Breast epithelium (tissue), 4 donors: Measurements from ENCODE around the gene FRMD4A. TPM values are rescaled to one million over a fixed set of nuclear protein-coding genes. Genes with fewer than 3 reads are reported as not detected.
"Not testable (repeated sequence)": the region's sequence is repeated elsewhere in the genome, so short reads cannot be mapped to it uniquely, and the experiment has no call there.

Source experiments
- DNase-seq, 2 donors: peaks; one replicate each; pipeline ENCODE4 v3.0.0-alpha.2; 2019; ENCODE audit warnings: low spot score in 2 of 2
- H3K27ac ChIP-seq, 2 donors: fragments of 200-600 bp; sonication (generic) in 1 of 2; one replicate each; pipeline ENCODE4 v1.5.1; 2016 to 2019; ENCODE audit warnings: mild to moderate bottlenecking in 1 of 2
- H3K27me3 ChIP-seq, 2 donors: fragments of 200-600 bp; sonication (generic) in 1 of 2; one replicate each; pipeline versions ENCODE4 v1.5.1 to v1.6.0; 2017 to 2019; ENCODE audit warnings: control low read depth in 1 of 2, mild to moderate bottlenecking in 1 of 2
- H3K36me3 ChIP-seq: fragments of 200-600 bp; one replicate; pipeline ENCODE4 v1.5.1; 2019
- H3K4me1 ChIP-seq, 2 donors: fragments of 200-600 bp; sonication (generic); one replicate each; pipeline ENCODE4 v1.5.1; 2016 to 2019; ENCODE audit warnings: control low read depth in 1 of 2
- H3K4me3 ChIP-seq, 3 donors: fragments of 200-600 bp; sonication (generic); 1 replicate in 2 of 3; 2 replicates in 1 of 3; pipeline ENCODE4 v1.5.1; 2016 to 2019; ENCODE audit warnings: mild to moderate bottlenecking in 3 of 3, moderate library complexity in 2 of 3
- H3K9me3 ChIP-seq, 2 donors: fragments of 200-600 bp; sonication (generic) in 1 of 2; one replicate each; pipeline ENCODE4 v1.5.1; 2016 to 2019; ENCODE audit warnings: control low read depth in 1 of 2
- POLR2A ChIP-seq: fragments of 450-650 bp; IDR thresholded peaks from one replicate; pipeline ENCODE4 v1.6.1; 2016; ENCODE audit warnings: antibody characterized with exemption, mild to moderate bottlenecking, moderate library complexity
- POLR2AphosphoS5 ChIP-seq, 3 donors: sonication (generic); formaldehyde crosslinking; IDR thresholded peaks; one replicate each; pipeline ENCODE4 v1.6.1; 2017; ENCODE audit warnings: antibody characterized with exemption in 3 of 3
- intact Hi-C: fragments of 100-400 bp; cut with DNase I; formaldehyde crosslinking; loops from one replicate; pipeline ENCODE4 v1.15.1; 2023; ENCODE audit warnings: low total_unique reads
- total RNA-seq, 3 donors: library from RNA; depleted of rRNA; stranded (reverse); fragments of >200 nt; gene quantifications; one replicate each; pipeline ENCODE4 v1.1.0, GENCODE V29; 2016
- TF ChIP-seq, protein P1 (sequence below), 3 donors: fragments of 450-650 bp; IDR thresholded peaks; one replicate each; pipeline ENCODE4 v1.5.1; 2016 to 2017; ENCODE audit warnings: antibody characterized with exemption in 3 of 3, mild to moderate bottlenecking in 3 of 3, moderate library complexity in 3 of 3

The FRMD4A gene
- total RNA-seq, 3 donors from 2014 or later = 27.5 to 107 (median 34.4) TPM

GRCh38 chr10:14244801-14245211 is 85.9 kb downstream of the FRMD4A start:
- intact Hi-C loops = no loop called here
- Histone ChIP-seq H3K27ac (no peak overlapping the region), H3K9me3 (no peaks in the 10 kb centered on the region), H3K36me3 (no peaks in the 10 kb centered on the region), H3K27me3 (no peaks in the 10 kb centered on the region), H3K4me1 (no peaks in the 10 kb centered on the region), H3K4me3 (no peak overlapping the region)
- no peak for DNase-seq
- TF ChIP-seq, protein P1, sequence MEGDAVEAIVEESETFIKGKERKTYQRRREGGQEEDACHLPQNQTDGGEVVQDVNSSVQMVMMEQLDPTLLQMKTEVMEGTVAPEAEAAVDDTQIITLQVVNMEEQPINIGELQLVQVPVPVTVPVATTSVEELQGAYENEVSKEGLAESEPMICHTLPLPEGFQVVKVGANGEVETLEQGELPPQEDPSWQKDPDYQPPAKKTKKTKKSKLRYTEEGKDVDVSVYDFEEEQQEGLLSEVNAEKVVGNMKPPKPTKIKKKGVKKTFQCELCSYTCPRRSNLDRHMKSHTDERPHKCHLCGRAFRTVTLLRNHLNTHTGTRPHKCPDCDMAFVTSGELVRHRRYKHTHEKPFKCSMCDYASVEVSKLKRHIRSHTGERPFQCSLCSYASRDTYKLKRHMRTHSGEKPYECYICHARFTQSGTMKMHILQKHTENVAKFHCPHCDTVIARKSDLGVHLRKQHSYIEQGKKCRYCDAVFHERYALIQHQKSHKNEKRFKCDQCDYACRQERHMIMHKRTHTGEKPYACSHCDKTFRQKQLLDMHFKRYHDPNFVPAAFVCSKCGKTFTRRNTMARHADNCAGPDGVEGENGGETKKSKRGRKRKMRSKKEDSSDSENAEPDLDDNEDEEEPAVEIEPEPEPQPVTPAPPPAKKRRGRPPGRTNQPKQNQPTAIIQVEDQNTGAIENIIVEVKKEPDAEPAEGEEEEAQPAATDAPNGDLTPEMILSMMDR (IDR thresholded peaks at IDR 0.05) = no peak
- TF ChIP-seq POLR2AphosphoS5 (IDR thresholded peaks at IDR 0.05) = no peak
- TF ChIP-seq POLR2A = no peak

- intact Hi-C loops = no loop called here
- TF ChIP-seq, protein P1 (IDR thresholded peaks at IDR 0.05) = no peak
- no peak for TF ChIP-seq POLR2A
- H3K27ac ChIP-seq = no peak overlapping the region
- no peaks in the 10 kb centered on the region for H3K27me3 ChIP-seq
- H3K4me3 ChIP-seq = no peak overlapping the region
- H3K36me3 ChIP-seq = no peaks in the 10 kb centered on the region
- no peaks in the 10 kb centered on the region for H3K9me3 ChIP-seq
- no peak for DNase-seq
- H3K4me1 ChIP-seq = no peaks in the 10 kb centered on the region
Observed at GRCh38 chr10:14244147-14244546, 86.6 kb downstream of the FRMD4A start.

- intact Hi-C loops = no loop called here
- no peaks in the 10 kb centered on the region for H3K9me3 ChIP-seq
- no peak for DNase-seq
- no peaks in the 10 kb centered on the region for H3K4me1 ChIP-seq
- no peak overlapping the region for H3K4me3 ChIP-seq
- TF ChIP-seq POLR2AphosphoS5 (IDR thresholded peaks at IDR 0.05) (no peak), POLR2A (no peak)
- TF ChIP-seq, protein P1 (IDR thresholded peaks at IDR 0.05) = no peak
- H3K27ac ChIP-seq = no peak overlapping the region
- no peaks in the 10 kb centered on the region for H3K36me3 ChIP-seq
- H3K27me3 ChIP-seq = no peaks in the 10 kb centered on the region
Observed at GRCh38 chr10:14243221-14243620, 87.5 kb downstream of the FRMD4A start.

DNA sequence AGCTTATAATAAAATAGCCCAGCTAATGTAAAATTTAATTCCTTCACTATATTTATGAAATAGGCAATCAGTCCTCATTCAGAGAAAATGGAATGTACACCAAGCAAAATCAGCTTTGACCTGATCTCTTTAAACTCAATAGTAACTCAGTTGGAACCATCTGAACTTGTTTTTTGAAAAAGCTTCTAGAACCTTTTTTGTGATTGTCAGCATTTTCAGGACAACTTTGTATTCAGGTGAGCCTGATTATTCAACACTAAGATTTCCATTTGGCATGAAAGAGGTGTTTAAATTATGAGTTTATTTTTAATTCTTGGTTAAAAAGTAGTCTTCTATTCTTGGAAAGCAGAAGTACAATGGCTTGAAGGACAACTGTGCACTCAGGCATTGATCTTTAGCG is 89.5 kb downstream of the FRMD4A start:
- Histone ChIP-seq H3K9me3 (no peaks in the 10 kb centered on the region), H3K27me3 (no peaks in the 10 kb centered on the region), H3K4me1 (no peaks in the 10 kb centered on the region), H3K36me3 (no peaks in the 10 kb centered on the region), H3K4me3 (no peak overlapping the region), H3K27ac (no peak overlapping the region)
- TF ChIP-seq POLR2AphosphoS5 (IDR thresholded peaks at IDR 0.05) (no peak), POLR2A (no peak)
- TF ChIP-seq, protein P1 (IDR thresholded peaks at IDR 0.05) = no peak
- DNase-seq = no peak
- intact Hi-C loops = no loop called here

GRCh38 chr10:14240253-14241189 is 90.2 kb downstream of the FRMD4A start:
- Histone ChIP-seq H3K27ac (no peak overlapping the region), H3K36me3 (no peaks in the 10 kb centered on the region), H3K27me3 (no peaks in the 10 kb centered on the region), H3K9me3 (no peaks in the 10 kb centered on the region), H3K4me1 (no peaks in the 10 kb centered on the region), H3K4me3 (no peak overlapping the region)
- no peak for DNase-seq
- TF ChIP-seq POLR2A (no peak), POLR2AphosphoS5 (IDR thresholded peaks at IDR 0.05) (no peak)
- TF ChIP-seq, protein P1 (IDR thresholded peaks at IDR 0.05) = no peak
- intact Hi-C loops = no loop called here

- DNase-seq, intact Hi-C loops: not testable (repeated sequence)
Observed at GRCh38 chr10:14238659-14239058, 92.1 kb downstream of the FRMD4A start.

More at GRCh38 chr10:14238659-14239058, 92.1 kb downstream of the FRMD4A start:
- not testable (repeated sequence) for H3K36me3 ChIP-seq, H3K4me1 ChIP-seq, H3K27ac ChIP-seq, H3K27me3 ChIP-seq, H3K4me3 ChIP-seq, H3K9me3 ChIP-seq
